ENCODE measurements around the gene CARM1.

CARM1 gene

GRCh38 chr19:10918359-10918758 lies 47.0 kb downstream of the CARM1 start:
- no peak overlapping the region for H3K4me3 ChIP-seq (ENCODE audit: control insufficient read depth, low read depth, low read length)
- TF ChIP-seq CTCF (conservative IDR thresholded peaks at IDR 0.05; ENCODE audit: control insufficient read depth, insufficient read depth, low read depth, low read length) = no peak
- no peak for DNase-seq (ENCODE audit: low read depth)

- DNase-seq (ENCODE audit: low read depth) = no peak
- no peak for TF ChIP-seq CTCF (conservative IDR thresholded peaks at IDR 0.05; ENCODE audit: control insufficient read depth, insufficient read depth, low read depth, low read length)
- no peak overlapping the region for H3K4me3 ChIP-seq (ENCODE audit: control insufficient read depth, low read depth, low read length)
Measured at GRCh38 chr19:10919352-10920287, 48.3 kb downstream of the CARM1 start.

GRCh38 chr19:10920288-10920655 lies 48.9 kb downstream of the CARM1 start:
- H3K4me3 ChIP-seq (ENCODE audit: control insufficient read depth, low read depth, low read length) = no peak overlapping the region
- TF ChIP-seq CTCF (conservative IDR thresholded peaks at IDR 0.05; ENCODE audit: control insufficient read depth, insufficient read depth, low read depth, low read length) = no peak
- no peak for DNase-seq (ENCODE audit: low read depth)

- no peak for TF ChIP-seq CTCF (conservative IDR thresholded peaks at IDR 0.05; ENCODE audit: control insufficient read depth, insufficient read depth, low read depth, low read length)
- DNase-seq (ENCODE audit: low read depth) = no peak
- H3K4me3 ChIP-seq (ENCODE audit: control insufficient read depth, low read depth, low read length) = no peak overlapping the region
Measured at GRCh38 chr19:10920781-10921180, 49.4 kb downstream of the CARM1 start.

GRCh38 chr19:10921199-10921909 lies 50.0 kb downstream of the CARM1 start:
- no peak for DNase-seq (ENCODE audit: low read depth)
- TF ChIP-seq CTCF (conservative IDR thresholded peaks at IDR 0.05; ENCODE audit: control insufficient read depth, insufficient read depth, low read depth, low read length) = no peak
- no peak overlapping the region for H3K4me3 ChIP-seq (ENCODE audit: control insufficient read depth, low read depth, low read length)

GRCh38 chr19:10921910-10922637 lies 50.7 kb downstream of the CARM1 start:
- no peak for TF ChIP-seq CTCF (conservative IDR thresholded peaks at IDR 0.05; ENCODE audit: control insufficient read depth, insufficient read depth, low read depth, low read length)
- no peak for DNase-seq (ENCODE audit: low read depth)
- no peak overlapping the region for H3K4me3 ChIP-seq (ENCODE audit: control insufficient read depth, low read depth, low read length)
